Measurements from ENCODE around the gene SDK2.

The SDK2 gene

DNA sequence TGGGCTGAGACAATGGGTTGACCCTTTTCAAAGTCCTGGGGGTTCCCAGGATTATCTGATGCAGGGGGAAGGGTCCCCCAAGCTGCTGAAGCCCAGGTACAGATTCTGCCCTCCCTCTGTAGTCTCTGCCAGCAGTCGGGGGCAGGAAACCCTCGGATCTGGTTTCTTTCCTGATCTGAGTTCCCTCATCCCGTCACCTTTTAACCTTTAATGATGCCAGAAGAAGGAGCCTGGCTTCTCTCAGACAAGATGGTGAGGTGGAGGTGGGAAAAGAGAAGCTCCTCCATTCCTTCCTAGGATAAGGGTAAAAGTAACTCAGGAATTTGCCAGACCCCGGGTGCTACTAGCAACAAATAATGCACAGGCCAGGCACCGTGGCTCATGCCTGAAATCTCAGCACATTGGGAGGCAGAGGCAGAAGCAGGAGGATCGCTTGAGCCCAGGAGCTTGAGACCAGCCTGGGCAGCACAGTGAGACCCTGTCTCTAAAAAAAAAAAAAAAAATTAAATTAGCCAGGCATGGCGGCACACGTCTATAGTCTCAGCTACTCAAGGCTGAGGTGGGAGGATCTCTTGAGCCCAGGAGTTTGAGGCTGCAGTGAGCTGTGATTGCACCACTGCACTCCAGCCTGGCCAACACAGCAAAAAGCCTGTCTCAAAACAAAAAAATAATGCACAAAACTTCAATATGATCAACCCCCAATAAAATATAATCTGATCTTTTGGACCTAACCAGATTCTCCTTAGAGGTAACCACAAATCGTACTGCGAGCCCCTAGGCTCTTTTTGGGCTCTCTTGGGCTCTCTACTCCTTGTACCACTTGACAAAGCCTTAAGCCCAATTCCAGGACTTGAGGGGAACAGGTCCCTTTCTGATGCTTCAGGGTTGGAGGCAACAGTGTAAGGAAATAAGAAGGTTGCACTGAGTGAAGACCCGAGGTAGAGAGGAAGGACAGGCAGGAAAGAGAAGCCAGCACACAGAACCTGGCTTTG is 338.1 kb downstream of the SDK2 start:
- Histone ChIP-seq H3K27ac (ENCODE audit: low read depth, low read length) (no peak overlapping the region), H3K4me1 (ENCODE audit: control insufficient read depth, low read length) (peaks cover 10% of the 10 kb centered on the region), H3K9me2 (replicated peaks; ENCODE audit: control insufficient read depth, low read length) (no peaks in the 10 kb centered on the region), H3K9me3 (ENCODE audit: control insufficient read depth, insufficient read depth, low read length) (no peaks in the 10 kb centered on the region), H4K20me1 (ENCODE audit: control insufficient read depth, insufficient read depth, low read depth, low read length) (no peaks in the 10 kb centered on the region), H3K27me3 (ENCODE audit: control insufficient read depth, low read length) (peaks cover 19% of the 10 kb centered on the region), H3K79me2 (ENCODE audit: control insufficient read depth, low read length) (no peaks in the 10 kb centered on the region), H3K4me3 (ENCODE audit: low read length) (no peak overlapping the region), H3K4me2 (ENCODE audit: low read length) (no peak overlapping the region), H3K36me3 (ENCODE audit: control insufficient read depth, low read length) (no peaks in the 10 kb centered on the region), H3F3A (ENCODE audit: control insufficient read depth, insufficient read depth) (no peaks in the 10 kb centered on the region)
- no peak for TF ChIP-seq CTCF (IDR thresholded peaks at IDR 0.05; ENCODE audit: low read depth, low read length, poor library complexity, severe bottlenecking)
- TF ChIP-seq EZH2phosphoT487 (IDR thresholded peaks at IDR 0.05; ENCODE audit: borderline replicate concordance, low read length), result no peak

DNA sequence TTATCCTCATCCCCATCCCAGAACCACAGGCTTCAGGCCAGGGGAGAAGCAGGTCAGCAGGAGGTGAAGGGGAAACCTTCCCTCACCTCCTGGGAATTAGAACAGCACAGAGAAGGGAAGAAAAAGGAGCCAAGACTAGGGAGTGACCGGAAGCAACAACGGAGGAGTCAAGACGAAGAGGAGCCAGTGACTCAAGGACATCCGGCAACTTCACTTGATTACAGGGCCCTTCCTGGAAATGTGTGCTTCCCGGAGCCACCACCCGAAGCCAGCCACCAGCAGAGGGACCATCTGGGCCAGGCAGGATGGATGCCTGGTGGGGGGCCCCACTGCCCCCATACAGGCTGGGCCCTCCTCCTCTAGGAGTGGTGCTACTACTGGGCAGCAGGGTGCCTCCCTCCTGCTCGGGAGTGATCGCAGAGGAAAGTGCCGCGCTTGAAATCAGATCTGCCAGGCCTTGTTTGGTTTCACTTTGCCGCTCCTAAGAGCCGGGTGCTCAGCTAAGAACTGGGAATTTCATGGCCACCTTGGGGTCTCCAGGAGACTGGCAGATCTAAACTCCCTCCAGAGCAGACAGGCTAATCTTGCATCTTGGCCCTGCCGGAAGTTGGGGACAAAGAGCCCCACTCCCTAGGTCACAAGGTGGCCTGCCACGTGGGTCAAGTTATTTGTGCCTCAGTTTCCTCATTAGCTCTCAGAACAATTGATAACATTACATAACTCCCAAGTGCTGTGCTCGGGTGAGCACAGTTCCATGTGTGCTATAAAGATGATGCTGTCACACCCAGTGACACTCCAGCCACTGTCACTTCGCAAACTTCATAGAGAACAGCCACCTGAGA is 339.1 kb downstream of the SDK2 start:
- no peaks in the 10 kb centered on the region for H3K9me2 ChIP-seq (replicated peaks; ENCODE audit: control insufficient read depth, low read length)
- TF ChIP-seq EZH2phosphoT487 (IDR thresholded peaks at IDR 0.05; ENCODE audit: borderline replicate concordance, low read length) (no peak), CTCF (IDR thresholded peaks at IDR 0.05; ENCODE audit: low read depth, low read length, poor library complexity, severe bottlenecking) (no peak)

GRCh38 chr17:73304438-73304837 is 339.8 kb downstream of the SDK2 start:
- Histone ChIP-seq H3K79me2 (ENCODE audit: control insufficient read depth, low read length) (no peaks in the 10 kb centered on the region), H3F3A (ENCODE audit: control insufficient read depth, insufficient read depth) (no peaks in the 10 kb centered on the region), H3K4me1 (ENCODE audit: control insufficient read depth, low read length) (no peaks in the 10 kb centered on the region), H3K27me3 (ENCODE audit: control insufficient read depth, low read length) (peaks cover 2% of the 10 kb centered on the region), H3K36me3 (ENCODE audit: control insufficient read depth, low read length) (no peaks in the 10 kb centered on the region), H3K4me2 (ENCODE audit: low read length) (no peak overlapping the region), H3K27ac (ENCODE audit: low read depth, low read length) (no peak overlapping the region), H3K9me3 (ENCODE audit: control insufficient read depth, insufficient read depth, low read length) (no peaks in the 10 kb centered on the region), H3K9me2 (replicated peaks; ENCODE audit: control insufficient read depth, low read length) (no peaks in the 10 kb centered on the region), H4K20me1 (ENCODE audit: control insufficient read depth, insufficient read depth, low read depth, low read length) (no peaks in the 10 kb centered on the region), H3K4me3 (ENCODE audit: low read length) (no peak overlapping the region)
- TF ChIP-seq CTCF (IDR thresholded peaks at IDR 0.05; ENCODE audit: low read depth, low read length, poor library complexity, severe bottlenecking), result no peak
- no peak for TF ChIP-seq EZH2phosphoT487 (IDR thresholded peaks at IDR 0.05; ENCODE audit: borderline replicate concordance, low read length)

More for the DNA sequence above, 339.1 kb downstream of the SDK2 start:
- peaks cover under 1% of the 10 kb centered on the region; the same call in 1 of the 2 replicates for H3K4me1 ChIP-seq (ENCODE audit: control insufficient read depth, low read length)
- no peaks in the 10 kb centered on the region for H3K36me3 ChIP-seq (ENCODE audit: control insufficient read depth, low read length)
- no peaks in the 10 kb centered on the region for H3F3A ChIP-seq (ENCODE audit: control insufficient read depth, insufficient read depth)
- H3K27me3 ChIP-seq (ENCODE audit: control insufficient read depth, low read length), result peaks cover 10% of the 10 kb centered on the region
- no peak overlapping the region for H3K4me3 ChIP-seq (ENCODE audit: low read length)
- H3K27ac ChIP-seq (ENCODE audit: low read depth, low read length), result no peak overlapping the region
- H3K9me3 ChIP-seq (ENCODE audit: control insufficient read depth, insufficient read depth, low read length), result no peaks in the 10 kb centered on the region
- no peaks in the 10 kb centered on the region for H4K20me1 ChIP-seq (ENCODE audit: control insufficient read depth, insufficient read depth, low read depth, low read length)
- H3K4me2 ChIP-seq (ENCODE audit: low read length), result no peak overlapping the region
- no peaks in the 10 kb centered on the region for H3K79me2 ChIP-seq (ENCODE audit: control insufficient read depth, low read length)

Data from DOHH2 (cell line).